HepG2 (cell line): ENCODE data around the gene LRPPRC. TPM values are rescaled to one million over a fixed set of nuclear protein-coding genes. Genes with fewer than 3 reads are reported as not detected.

Experiments
- ATAC-seq: fragments of 200-7000 bp; cut with Tn5 transposase; 3 replicates; pipeline ENCODE4 v1.9.1; 2020; ENCODE audit warnings: mild to moderate bottlenecking, moderate library complexity
- BruUV-seq: library from RNA; stranded (reverse); fragments of 400-500 nt; replicated peaks from 2 replicates; lab custom pipeline; 2021; lab: Mats Ljungman, UMichigan
- CTCF ChIA-PET: fragments of 300-600 bp; formaldehyde crosslinking; extraction: SDS; loops from one replicate; lab custom pipeline; 2021; ENCODE audit warnings: low total read pairs, inconsistent platforms, low intra/inter-chr PET ratio; lab: Yijun Ruan, JAX
- POLR2A ChIA-PET: fragments of 350-600 bp; sonication (Branson Sonifier 250); formaldehyde crosslinking; loops from one replicate; lab custom pipeline; 2020; ENCODE audit warnings: antibody characterized with exemption, inconsistent platforms; lab: Yijun Ruan, JAX
- DNase-seq: peaks from one replicate; pipeline ENCODE4 v3.0.0-alpha.2; 2015; ENCODE audit warnings: low spot score
- FAIRE-seq: peaks from 3 replicates; lab custom pipeline; 2011; peaks lifted over from hg19 to GRCh38; lab: Jason Lieb, UNC
- H2AFZ ChIP-seq: one replicate; pipeline ENCODE4 v1.6.1; 2011; ENCODE audit warnings: low read length, inconsistent platforms
- H3K27ac ChIP-seq: fragments of 300-600 bp; 3 replicates; pipeline ENCODE4 v1.8.0; 2011; ENCODE audit warnings: mixed run types, mild to moderate bottlenecking, mixed read lengths, low read length, inconsistent platforms; ENCODE audit not compliant: insufficient read depth; ENCODE audit errors: extremely low read length
- H3K27me3 ChIP-seq, 2 experiments: fragments of 200-600 bp in 1 of 2; 2 replicates in 1 of 2; 3 replicates in 1 of 2; pipeline versions ENCODE4 v1.6.0 to v1.8.0; 2011; ENCODE audit warnings: low read length in 2 of 2, mild to moderate bottlenecking in 2 of 2, moderate library complexity in 2 of 2, inconsistent platforms in 1 of 2; ENCODE audit not compliant: insufficient read depth in 2 of 2, control insufficient read depth in 1 of 2
- H3K36me3 ChIP-seq, 2 experiments: fragments of 200-600 bp in 1 of 2; replicated peaks in 1 of 2; 2 replicates in 1 of 2; 3 replicates in 1 of 2; pipeline versions ENCODE4 v1.5.1 to v1.8.0; 2011; ENCODE audit warnings: low read length in 2 of 2, inconsistent platforms in 1 of 2; ENCODE audit not compliant: insufficient read depth in 2 of 2, control insufficient read depth in 1 of 2
- H3K4me1 ChIP-seq: 2 replicates; pipeline ENCODE4 v1.5.1; 2012; ENCODE audit warnings: low read length, inconsistent platforms; ENCODE audit not compliant: insufficient read depth
- H3K4me2 ChIP-seq: 2 replicates; pipeline ENCODE4 v1.6.0; 2011; ENCODE audit warnings: low read depth, low read length, inconsistent platforms
- H3K4me3 ChIP-seq, 3 experiments: fragments of 200-600 bp in 1 of 3; sonication (generic), shearing (Covaris generic) in 1 of 3; replicated peaks in 1 of 3; 2 replicates each; pipeline ENCODE4 v1.5.1; 2011 to 2016; ENCODE audit warnings: low read length in 3 of 3, inconsistent platforms in 2 of 3, low read depth in 2 of 3, mild to moderate bottlenecking in 2 of 3, control low read depth in 1 of 3, mixed read lengths in 1 of 3; ENCODE audit not compliant: insufficient read depth in 1 of 3
- H3K79me2 ChIP-seq: one replicate; pipeline ENCODE4 v1.6.1; 2011; ENCODE audit warnings: low read length, inconsistent platforms; ENCODE audit not compliant: insufficient read depth
- H3K9ac ChIP-seq: 2 replicates; pipeline ENCODE4 v1.6.0; 2011; ENCODE audit warnings: mild to moderate bottlenecking, low read depth, low read length, inconsistent platforms; ENCODE audit not compliant: insufficient read depth
- H3K9me3 ChIP-seq: 2 replicates; pipeline ENCODE4 v1.5.1; 2012; ENCODE audit warnings: mild to moderate bottlenecking, low read length
- H4K20me1 ChIP-seq: 2 replicates; pipeline ENCODE4 v1.6.0; 2011; ENCODE audit warnings: inconsistent platforms, mild to moderate bottlenecking, low read length, moderate library complexity; ENCODE audit not compliant: insufficient read depth
- CEBPG ChIP-seq: IDR thresholded peaks from 2 replicates; pipeline ENCODE4 v1.6.1; 2016
- CENPX ChIP-seq: sonication (generic); formaldehyde crosslinking; IDR thresholded peaks from 2 replicates; pipeline ENCODE4 v1.9.0; 2021; ENCODE audit warnings: mild to moderate bottlenecking, missing genetic modification reagents, moderate library complexity
- IKZF4 ChIP-seq: sonication (generic); formaldehyde crosslinking; IDR thresholded peaks from 2 replicates; pipeline ENCODE4 v1.5.1; 2020; ENCODE audit warnings: borderline replicate concordance, mild to moderate bottlenecking, low read depth, missing genetic modification reagents; ENCODE audit errors: not compliant biosample characterization
- JDP2 ChIP-seq: sonication (generic); formaldehyde crosslinking; IDR thresholded peaks from 2 replicates; pipeline ENCODE4 v1.8.1; 2022; ENCODE audit warnings: missing genetic modification reagents, borderline replicate concordance
- KDM5A ChIP-seq: fragments of 200-600 bp; sonication (generic); IDR thresholded peaks from 2 replicates; pipeline ENCODE4 v1.7.0; 2018; ENCODE audit warnings: antibody characterized with exemption, mild to moderate bottlenecking, low read length, borderline replicate concordance
- REPIN1 ChIP-seq: sonication (generic); formaldehyde crosslinking; IDR thresholded peaks from 2 replicates; pipeline ENCODE4 v1.8.0; 2022; ENCODE audit warnings: missing genetic modification reagents, low read depth, mild to moderate bottlenecking, borderline replicate concordance
- THRA ChIP-seq: sonication (generic); formaldehyde crosslinking; IDR thresholded peaks from 2 replicates; pipeline ENCODE4 v1.4.0; 2020; ENCODE audit warnings: missing genetic modification reagents, borderline replicate concordance
- ZBTB34 ChIP-seq: sonication (generic); formaldehyde crosslinking; IDR thresholded peaks from 2 replicates; pipeline ENCODE4 v1.8.0; 2022; ENCODE audit warnings: mild to moderate bottlenecking, missing genetic modification reagents
- ZNF124 ChIP-seq: sonication (generic); formaldehyde crosslinking; IDR thresholded peaks from 2 replicates; pipeline ENCODE4 v1.4.0; 2020; ENCODE audit warnings: missing genetic modification reagents
- WGBS: methylation state at CpG from one replicate; pipeline ENCODE4 v1.1.6; 2017; ENCODE audit warnings: low lambda C conversion rate; 5-methylcytosine and 5-hydroxymethylcytosine counted together
- in situ Hi-C: cut with HindIII; loops from 2 replicates; pipeline ENCODE4 v1.10.0; 2017; ENCODE audit warnings: low pct_unique_long_range_greater_than_20kb; ENCODE audit not compliant: extremely low pct_ligation_motif_present
- intact Hi-C: fragments of 100-400 bp; cut with micrococcal nuclease; formaldehyde crosslinking; loops from one replicate; pipeline ENCODE4 v1.10.0; 2022; ENCODE audit not compliant: unreplicated experiment
- polyA plus RNA-seq, 8 experiments: library from polyadenylated mRNA; depleted of rRNA in 3 of 8; stranded (reverse) in 7 of 8; unstranded in 1 of 8; fragments of >200 nt; fragmentation: Illumina TruSeq in 4 of 8; extraction: Trizol in 4 of 8; gene quantifications; 2 replicates each; pipeline versions ENCODE4 v1.2.1 to v1.2.3, GENCODE V29; 2011 to 2016; ENCODE audit warnings: low read depth in 4 of 8, missing spikeins in 1 of 8, mixed read lengths in 1 of 8; ENCODE audit not compliant: insufficient read depth in 1 of 8
- total RNA-seq, 5 experiments: library from RNA; depleted of rRNA; stranded (reverse); fragments of >200 nt; fragmentation: Illumina TruSeq; extraction: Trizol; gene quantifications; 2 replicates each; pipeline ENCODE4 v1.2.3, GENCODE V29; 2016; ENCODE audit warnings: low read depth in 1 of 5
- TF ChIP-seq, protein P1 (sequence below): sonication (generic); formaldehyde crosslinking; IDR thresholded peaks from 2 replicates; pipeline ENCODE4 v1.4.0; 2020; ENCODE audit warnings: missing genetic modification reagents

The LRPPRC gene
- total and polyA plus RNA-seq, 2 of the 13 experiments (the other 11 are each of a cell fraction or from before 2014, with no cell fraction given), result 117 to 167 TPM

- no TSS peak for BruUV-seq
- Histone ChIP-seq H3K4me3 (no peak overlapping the region), H3K79me2 (no peaks in the 10 kb centered on the region), H3K9ac (no peak overlapping the region), H3K9me3 (no peaks in the 10 kb centered on the region), H3K27me3 (no peaks in the 10 kb centered on the region), H3K4me1 (no peaks in the 10 kb centered on the region), H2AFZ (no peak overlapping the region), H3K36me3 (peaks cover 22 to 88% of the 10 kb centered on the region in 2 experiments), H3K4me2 (no peak overlapping the region), H3K27ac (no peak overlapping the region), H4K20me1 (no peaks in the 10 kb centered on the region)
- FAIRE-seq (no peak), DNase-seq (no peak), ATAC-seq (no peak)
- 97% methylated on average over 1 of the region's 1 CpG for WGBS
- intact Hi-C loops (no loop called here), in situ Hi-C loops (no loop called here)
- ChIA-PET CTCF (no interaction called here), POLR2A (no interaction called here)
- TF ChIP-seq THRA (CRISPR knock-in tag) (no peak), JDP2 (CRISPR knock-in tag) (no peak), CEBPG (CRISPR knock-in tag) (no peak), ZBTB34 (no peak), ZNF124 (CRISPR knock-in tag) (no peak), KDM5A (no peak), IKZF4 (CRISPR knock-in tag) (no peak), CENPX (CRISPR knock-in tag) (no peak), REPIN1 (CRISPR knock-in tag) (no peak)
- TF ChIP-seq, protein P1, sequence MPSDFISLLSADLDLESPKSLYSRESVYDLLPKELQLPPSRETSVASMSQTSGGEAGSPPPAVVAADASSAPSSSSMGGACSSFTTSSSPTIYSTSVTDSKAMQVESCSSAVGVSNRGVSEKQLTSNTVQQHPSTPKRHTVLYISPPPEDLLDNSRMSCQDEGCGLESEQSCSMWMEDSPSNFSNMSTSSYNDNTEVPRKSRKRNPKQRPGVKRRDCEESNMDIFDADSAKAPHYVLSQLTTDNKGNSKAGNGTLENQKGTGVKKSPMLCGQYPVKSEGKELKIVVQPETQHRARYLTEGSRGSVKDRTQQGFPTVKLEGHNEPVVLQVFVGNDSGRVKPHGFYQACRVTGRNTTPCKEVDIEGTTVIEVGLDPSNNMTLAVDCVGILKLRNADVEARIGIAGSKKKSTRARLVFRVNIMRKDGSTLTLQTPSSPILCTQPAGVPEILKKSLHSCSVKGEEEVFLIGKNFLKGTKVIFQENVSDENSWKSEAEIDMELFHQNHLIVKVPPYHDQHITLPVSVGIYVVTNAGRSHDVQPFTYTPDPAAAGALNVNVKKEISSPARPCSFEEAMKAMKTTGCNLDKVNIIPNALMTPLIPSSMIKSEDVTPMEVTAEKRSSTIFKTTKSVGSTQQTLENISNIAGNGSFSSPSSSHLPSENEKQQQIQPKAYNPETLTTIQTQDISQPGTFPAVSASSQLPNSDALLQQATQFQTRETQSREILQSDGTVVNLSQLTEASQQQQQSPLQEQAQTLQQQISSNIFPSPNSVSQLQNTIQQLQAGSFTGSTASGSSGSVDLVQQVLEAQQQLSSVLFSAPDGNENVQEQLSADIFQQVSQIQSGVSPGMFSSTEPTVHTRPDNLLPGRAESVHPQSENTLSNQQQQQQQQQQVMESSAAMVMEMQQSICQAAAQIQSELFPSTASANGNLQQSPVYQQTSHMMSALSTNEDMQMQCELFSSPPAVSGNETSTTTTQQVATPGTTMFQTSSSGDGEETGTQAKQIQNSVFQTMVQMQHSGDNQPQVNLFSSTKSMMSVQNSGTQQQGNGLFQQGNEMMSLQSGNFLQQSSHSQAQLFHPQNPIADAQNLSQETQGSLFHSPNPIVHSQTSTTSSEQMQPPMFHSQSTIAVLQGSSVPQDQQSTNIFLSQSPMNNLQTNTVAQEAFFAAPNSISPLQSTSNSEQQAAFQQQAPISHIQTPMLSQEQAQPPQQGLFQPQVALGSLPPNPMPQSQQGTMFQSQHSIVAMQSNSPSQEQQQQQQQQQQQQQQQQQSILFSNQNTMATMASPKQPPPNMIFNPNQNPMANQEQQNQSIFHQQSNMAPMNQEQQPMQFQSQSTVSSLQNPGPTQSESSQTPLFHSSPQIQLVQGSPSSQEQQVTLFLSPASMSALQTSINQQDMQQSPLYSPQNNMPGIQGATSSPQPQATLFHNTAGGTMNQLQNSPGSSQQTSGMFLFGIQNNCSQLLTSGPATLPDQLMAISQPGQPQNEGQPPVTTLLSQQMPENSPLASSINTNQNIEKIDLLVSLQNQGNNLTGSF (CRISPR knock-in tag), result no peak
Observed at GRCh38 chr2:43896906-43897305, 98.9 kb downstream of the LRPPRC start.
